GM10248 (cell line): ENCODE measurements around the gene COX8A.
A peak's percentile ranks its signal among the peaks of the same experiment; 100 is the strongest.
"Not testable (repeated sequence)": the region's sequence is repeated elsewhere in the genome, so short reads cannot be mapped to it uniquely, and the experiment has no call there.

Experiments
- CTCF ChIA-PET: fragments of 300-600 bp; sonication (Branson Sonifier 250); formaldehyde crosslinking; extraction: SDS; loops from one replicate; lab custom pipeline; 2021; ENCODE audit warnings: antibody characterized with exemption; lab: Yijun Ruan, JAX
- POLR2A ChIA-PET: fragments of 350-650 bp; sonication (Branson Sonifier 250); formaldehyde crosslinking; extraction: SDS; loops from one replicate; lab custom pipeline; 2020; ENCODE audit warnings: antibody characterized with exemption; lab: Yijun Ruan, JAX
- DNase-seq: peaks from one replicate; pipeline ENCODE4 v3.0.0; 2012; ENCODE audit errors: extremely low spot score
- TF ChIP-seq, protein P1 (sequence below): IDR thresholded peaks from 2 replicates; pipeline ENCODE4 v1.5.1; 2012; ENCODE audit warnings: mild to moderate bottlenecking, low read depth; ENCODE audit errors: extremely low read depth, missing control alignments, control extremely low read depth

Gene COX8A

DNA sequence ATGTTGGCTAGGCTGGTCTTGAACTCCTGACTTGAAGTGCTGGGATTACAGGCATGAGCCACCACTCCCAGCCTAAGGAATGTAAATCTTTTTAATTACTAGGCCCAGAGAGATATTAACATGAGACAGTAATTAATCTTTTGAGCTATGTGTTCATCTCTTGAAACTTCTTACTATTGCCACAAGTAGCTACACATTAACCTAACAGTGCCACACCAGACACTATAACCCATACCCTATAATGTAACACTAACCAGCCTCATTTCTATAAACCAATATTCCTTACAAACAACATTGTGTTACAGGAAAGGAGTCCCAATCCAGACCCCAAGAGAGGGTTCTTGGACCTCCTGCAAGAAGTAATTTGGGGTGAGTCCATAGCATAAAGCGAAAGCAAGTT lies 8.0 kb upstream of the COX8A start:
- DNase-seq, result no peak
- POLR2A ChIA-PET, result no interaction called here
- CTCF ChIA-PET, result interaction anchor here (0.7 to 2.0 kb wide), 7 partner anchors 9 to 74 kb away, joined by 3 to 8 read pairs (median 3); no protein-coding TSS in a partner anchor
- TF ChIP-seq, protein P1, sequence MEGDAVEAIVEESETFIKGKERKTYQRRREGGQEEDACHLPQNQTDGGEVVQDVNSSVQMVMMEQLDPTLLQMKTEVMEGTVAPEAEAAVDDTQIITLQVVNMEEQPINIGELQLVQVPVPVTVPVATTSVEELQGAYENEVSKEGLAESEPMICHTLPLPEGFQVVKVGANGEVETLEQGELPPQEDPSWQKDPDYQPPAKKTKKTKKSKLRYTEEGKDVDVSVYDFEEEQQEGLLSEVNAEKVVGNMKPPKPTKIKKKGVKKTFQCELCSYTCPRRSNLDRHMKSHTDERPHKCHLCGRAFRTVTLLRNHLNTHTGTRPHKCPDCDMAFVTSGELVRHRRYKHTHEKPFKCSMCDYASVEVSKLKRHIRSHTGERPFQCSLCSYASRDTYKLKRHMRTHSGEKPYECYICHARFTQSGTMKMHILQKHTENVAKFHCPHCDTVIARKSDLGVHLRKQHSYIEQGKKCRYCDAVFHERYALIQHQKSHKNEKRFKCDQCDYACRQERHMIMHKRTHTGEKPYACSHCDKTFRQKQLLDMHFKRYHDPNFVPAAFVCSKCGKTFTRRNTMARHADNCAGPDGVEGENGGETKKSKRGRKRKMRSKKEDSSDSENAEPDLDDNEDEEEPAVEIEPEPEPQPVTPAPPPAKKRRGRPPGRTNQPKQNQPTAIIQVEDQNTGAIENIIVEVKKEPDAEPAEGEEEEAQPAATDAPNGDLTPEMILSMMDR, result no peak

DNA sequence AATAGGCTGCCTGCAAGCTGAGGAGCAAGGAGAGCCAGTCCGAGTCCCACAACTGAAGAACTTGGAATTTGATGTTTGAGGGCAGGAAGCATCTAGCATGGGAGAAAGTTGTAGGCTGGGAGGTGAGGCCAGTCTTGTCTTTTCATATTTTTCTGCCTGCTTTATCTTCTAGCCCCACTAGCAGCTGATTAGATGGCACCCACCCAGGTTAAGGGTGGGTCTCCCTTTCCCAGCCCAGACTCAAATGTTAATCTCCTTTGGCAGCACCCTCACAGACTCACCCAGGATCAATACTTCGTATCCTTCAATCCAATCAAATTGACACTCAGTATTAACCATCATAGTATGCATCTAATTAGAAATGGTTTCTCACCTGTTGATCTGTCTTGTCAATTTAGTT lies 5.0 kb upstream of the COX8A start:
- ChIA-PET CTCF (interaction anchor here (1.1 to 1.5 kb wide), 2 partner anchors 10 to 24 kb away, joined by 4 to 7 read pairs; no protein-coding TSS in a partner anchor), POLR2A (no interaction called here)
- no peak for DNase-seq
- TF ChIP-seq, protein P1, result no peak

DNA sequence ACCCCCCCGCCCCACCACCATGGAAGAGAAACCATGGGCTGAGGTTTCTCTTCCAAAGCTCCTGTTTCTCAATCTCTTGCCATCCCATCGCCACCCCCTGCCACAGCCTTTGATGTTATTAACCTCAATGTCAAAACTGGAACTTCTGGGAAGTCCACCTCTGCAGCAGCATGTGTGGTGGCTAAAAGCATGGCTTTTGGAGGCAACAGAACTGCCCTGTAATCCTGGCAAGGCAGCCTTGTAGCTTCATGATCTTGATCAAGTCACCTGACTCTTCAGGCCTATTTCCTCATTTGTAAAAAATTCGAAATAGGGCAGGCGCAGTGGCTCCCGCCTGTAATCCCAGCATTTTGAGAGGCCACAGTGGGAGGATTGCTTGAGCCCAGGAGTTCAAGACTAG lies 3.5 kb upstream of the COX8A start:
- CTCF ChIA-PET, result interaction anchor here (1.4 kb wide), 1 partner anchor 9 kb away, joined by 5 read pairs; no protein-coding TSS in a partner anchor
- DNase-seq, result no peak
- POLR2A ChIA-PET, result interaction anchor here (0.6 kb wide), 1 partner anchor 1115 kb away, joined by 10 read pairs; no protein-coding TSS in a partner anchor
- TF ChIP-seq, protein P1, result no peak

DNA sequence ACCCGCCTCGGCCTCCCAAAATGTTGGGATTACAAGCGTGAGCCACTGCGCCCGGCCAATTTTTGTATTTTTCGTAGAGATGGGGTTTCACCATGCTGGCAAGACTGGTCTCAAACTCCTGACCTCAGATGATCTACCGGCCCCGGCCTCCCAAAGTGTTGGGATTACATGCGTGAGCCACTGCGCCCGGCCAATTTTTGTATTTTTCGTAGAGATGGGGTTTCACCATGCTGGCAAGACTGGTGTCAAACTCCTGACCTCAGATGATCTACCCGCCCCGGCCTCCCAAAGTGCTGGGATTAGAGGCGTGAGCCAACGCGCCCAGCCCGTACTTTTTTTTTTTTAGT lies 535 bp upstream of the COX8A start:
- POLR2A ChIA-PET, DNase-seq: not testable (repeated sequence)
- CTCF ChIA-PET, result interaction anchor here (1.3 kb wide), 1 partner anchor 137 kb away, joined by 5 read pairs; no protein-coding TSS in a partner anchor

DNA sequence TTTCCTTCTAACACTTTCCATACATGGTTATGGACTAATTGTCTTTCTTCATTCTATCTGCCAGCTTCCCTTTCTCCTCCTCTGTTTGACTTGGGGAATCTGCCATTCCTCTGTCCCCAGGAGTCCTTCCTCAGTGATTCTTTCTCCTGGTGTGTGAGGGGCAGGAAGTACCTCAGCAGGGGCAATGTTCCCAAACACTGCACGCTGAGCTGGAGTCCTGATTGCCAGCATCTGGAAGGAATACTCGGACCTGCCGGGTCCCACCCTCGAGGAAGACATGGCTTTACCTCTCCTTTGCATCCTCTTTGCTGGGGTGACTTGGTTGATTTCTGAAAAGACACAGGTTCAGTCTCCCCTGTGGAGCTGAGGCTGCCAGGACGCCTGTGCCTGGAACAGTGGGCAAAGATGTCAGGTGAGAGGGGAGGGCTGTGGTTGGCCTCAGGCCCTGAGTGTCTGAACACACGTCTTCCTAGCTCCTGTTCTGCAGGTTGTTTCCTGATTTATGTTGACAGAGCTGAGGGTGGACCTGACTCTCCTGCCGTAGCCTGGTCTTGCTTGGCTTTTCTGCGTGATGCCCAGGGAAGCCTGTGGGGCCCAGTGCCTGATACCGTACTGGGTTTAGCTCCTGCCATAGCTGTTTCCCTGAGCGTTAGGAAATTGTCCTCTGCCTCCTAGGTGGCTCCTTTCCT lies 4.3 kb downstream of the COX8A start:
- TF ChIP-seq, protein P1, result no peak
- CTCF ChIA-PET, result interaction anchor here (1.3 to 1.4 kb wide), 2 partner anchors 21 to 33 kb away, joined by 3 read pairs; no protein-coding TSS in a partner anchor
- DNase-seq, result no peak
- POLR2A ChIA-PET, result interaction anchor here (0.9 kb wide), 1 partner anchor 227 kb away, joined by 5 read pairs; no protein-coding TSS in a partner anchor

DNA sequence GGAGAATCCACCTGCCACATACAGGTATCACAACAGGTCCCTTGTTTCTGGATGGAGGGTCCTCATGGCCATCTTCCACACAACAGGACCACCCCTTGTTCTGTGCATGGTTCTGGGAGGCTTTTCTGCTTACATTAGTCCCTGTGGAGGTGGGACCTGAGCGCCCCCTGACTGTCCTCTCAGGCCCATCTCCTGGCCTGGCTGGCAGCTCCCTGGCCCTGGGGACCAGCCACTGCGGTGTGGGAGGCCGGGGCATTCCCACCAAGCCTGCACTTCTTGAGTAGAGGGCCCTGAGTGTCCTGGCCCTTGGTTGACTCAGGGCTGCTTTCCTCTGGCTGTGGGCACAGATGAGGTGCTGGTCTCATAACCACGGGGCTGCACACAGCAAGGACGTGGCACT lies 5.0 kb downstream of the COX8A start:
- POLR2A ChIA-PET, result interaction anchor here (0.9 kb wide), 1 partner anchor 226 kb away, joined by 5 read pairs; no protein-coding TSS in a partner anchor
- no peak for DNase-seq
- TF ChIP-seq, protein P1, result no peak
- CTCF ChIA-PET, result no interaction called here

DNA sequence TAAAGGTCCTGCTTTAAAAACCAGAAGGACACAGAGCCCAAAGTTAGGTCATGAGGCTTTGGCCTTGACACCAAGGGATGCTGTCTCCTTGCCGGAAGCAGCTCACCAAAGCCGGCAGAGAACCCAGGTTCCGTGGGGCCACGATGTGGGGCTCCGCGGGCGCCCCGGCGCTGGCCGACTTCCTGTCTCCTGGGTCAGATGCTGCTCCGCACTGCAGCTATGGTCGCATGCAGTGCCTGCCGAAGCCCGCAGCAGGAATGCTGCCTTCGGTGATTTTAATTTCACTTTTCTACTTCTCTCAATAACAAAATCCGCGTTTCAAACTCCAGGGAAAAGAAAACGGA lies 11.4 kb downstream of the COX8A start:
- TF ChIP-seq, protein P1, result no peak
- peak; percentile 75 for DNase-seq
- CTCF ChIA-PET, result interaction anchor here (0.9 to 3.2 kb wide), 3 partner anchors 15 to 315 kb away, joined by 3 to 15 read pairs (median 4); no protein-coding TSS in a partner anchor
- POLR2A ChIA-PET, result interaction anchor here (0.6 kb wide), 2 partner anchors 8 to 190 kb away, joined by 4 to 5 read pairs; no protein-coding TSS in a partner anchor
